ENCODE results near the gene SMS. TPM values are rescaled to one million over a fixed set of nuclear protein-coding genes. Genes with fewer than 3 reads are reported as not detected.

SMS gene
- 10 to 100 TPM; 44.6 to 74.3 (median 49.1) TPM for total RNA-seq

GRCh38 chrX:21940356-21940829 is at the start of gene SMS:
Gene SMS (plus strand): TSS chrX:21940709. CDS start chrX:21940825, 116 bp downstream.
- TF ChIP-seq CTCF (IDR thresholded peaks at IDR 0.05; ENCODE audit: low read depth), result no peak

- no peak for TF ChIP-seq CTCF (IDR thresholded peaks at IDR 0.05; ENCODE audit: low read depth)
Measured at GRCh38 chrX:21905313-21905712, 35.2 kb upstream of the SMS start.

GRCh38 chrX:21905953-21906352 is 34.6 kb upstream of the SMS start:
- no peak for TF ChIP-seq CTCF (IDR thresholded peaks at IDR 0.05; ENCODE audit: low read depth)

GRCh38 chrX:21907260-21907659 is 33.2 kb upstream of the SMS start:
- TF ChIP-seq CTCF (IDR thresholded peaks at IDR 0.05; ENCODE audit: low read depth), result no peak

GRCh38 chrX:21911481-21911880 is 29.0 kb upstream of the SMS start:
- no peak for TF ChIP-seq CTCF (IDR thresholded peaks at IDR 0.05; ENCODE audit: low read depth)

- TF ChIP-seq CTCF (IDR thresholded peaks at IDR 0.05; ENCODE audit: low read depth), result no peak
Measured at GRCh38 chrX:21912220-21912619, 28.3 kb upstream of the SMS start.

GRCh38 chrX:21912989-21913388 is 27.5 kb upstream of the SMS start:
- no peak for TF ChIP-seq CTCF (IDR thresholded peaks at IDR 0.05; ENCODE audit: low read depth)
